ENCODE results near the gene HIF1A.

The HIF1A gene

GRCh38 chr14:61677479-61677878 is 17.8 kb upstream of the HIF1A start:
- Histone ChIP-seq H3K36me3 (ENCODE audit: control insufficient read depth in 1 of 2, insufficient read depth in 2 of 2, low read length in 2 of 2) (no peaks in the 10 kb centered on the region), H3K4me3 (ENCODE audit: low read depth in 1 of 2, low read length in 2 of 2) (no peak overlapping the region), H3K9me3 (ENCODE audit: control insufficient read depth in 1 of 2, low read length in 2 of 2) (no peaks in the 10 kb centered on the region), H3K4me1 (ENCODE audit: control insufficient read depth in 1 of 2, insufficient read depth in 2 of 2, low read length in 2 of 2) (no peaks in the 10 kb centered on the region), H3K27me3 (ENCODE audit: low read depth, low read length) (no peaks in the 10 kb centered on the region), H3K27ac (ENCODE audit: low read length) (no peak overlapping the region)

DNA sequence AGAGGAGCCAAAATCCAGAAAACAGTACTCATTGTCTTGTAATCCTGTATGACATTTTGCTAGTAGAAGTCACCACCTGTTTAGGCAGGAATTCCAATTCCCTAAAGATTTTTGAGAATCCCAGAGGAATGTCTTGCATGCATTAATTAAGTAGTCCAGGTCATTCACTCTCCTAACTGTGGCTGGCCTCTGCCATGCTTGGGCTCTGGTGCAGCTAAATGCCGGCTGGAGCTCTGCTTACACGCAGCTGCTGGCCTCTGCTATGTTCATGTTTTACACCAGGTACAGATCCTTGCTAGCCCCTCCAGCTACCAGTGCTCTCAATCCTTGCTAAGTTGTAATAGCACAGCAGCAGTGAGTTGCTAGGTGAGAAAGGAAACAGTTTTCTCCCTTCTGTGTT is 16.3 kb upstream of the HIF1A start:
- Histone ChIP-seq H3K36me3 (ENCODE audit: control insufficient read depth in 1 of 2, insufficient read depth in 2 of 2, low read length in 2 of 2) (no peaks in the 10 kb centered on the region), H3K27ac (ENCODE audit: low read length) (no peak overlapping the region), H3K4me1 (ENCODE audit: control insufficient read depth in 1 of 2, insufficient read depth in 2 of 2, low read length in 2 of 2) (no peaks in the 10 kb centered on the region)

GRCh38 chr14:61681413-61681812 is 13.9 kb upstream of the HIF1A start:
- no peaks in the 10 kb centered on the region for H3K4me1 ChIP-seq (ENCODE audit: control insufficient read depth in 1 of 2, insufficient read depth in 2 of 2, low read length in 2 of 2)
- H3K27me3 ChIP-seq (ENCODE audit: low read depth, low read length) = no peaks in the 10 kb centered on the region
- H3K9me3 ChIP-seq (ENCODE audit: control insufficient read depth in 1 of 2, low read length in 2 of 2) = no peaks in the 10 kb centered on the region
- no peaks in the 10 kb centered on the region for H3K36me3 ChIP-seq (ENCODE audit: control insufficient read depth in 1 of 2, insufficient read depth in 2 of 2, low read length in 2 of 2)
- H3K4me3 ChIP-seq (ENCODE audit: low read depth in 1 of 2, low read length in 2 of 2) = no peak overlapping the region
- H3K27ac ChIP-seq (ENCODE audit: low read length) = no peak overlapping the region

More for the DNA sequence above, 16.3 kb upstream of the HIF1A start:
- H3K27me3 ChIP-seq (ENCODE audit: low read depth, low read length) = no peaks in the 10 kb centered on the region
- H3K9me3 ChIP-seq (ENCODE audit: control insufficient read depth in 1 of 2, low read length in 2 of 2) = no peaks in the 10 kb centered on the region
- no peak overlapping the region for H3K4me3 ChIP-seq (ENCODE audit: low read depth in 1 of 2, low read length in 2 of 2)

- Histone ChIP-seq H3K36me3 (ENCODE audit: control insufficient read depth in 1 of 2, insufficient read depth in 2 of 2, low read length in 2 of 2) (no peaks in the 10 kb centered on the region), H3K4me3 (ENCODE audit: low read depth in 1 of 2, low read length in 2 of 2) (no peak overlapping the region), H3K9me3 (ENCODE audit: control insufficient read depth in 1 of 2, low read length in 2 of 2) (peaks cover 0 to 5% of the 10 kb centered on the region in 2 donors), H3K27me3 (ENCODE audit: low read depth, low read length) (no peaks in the 10 kb centered on the region), H3K27ac (ENCODE audit: low read length) (no peak overlapping the region), H3K4me1 (ENCODE audit: control insufficient read depth in 1 of 2, insufficient read depth in 2 of 2, low read length in 2 of 2) (no peaks in the 10 kb centered on the region)
These were observed 12.2 kb upstream of the HIF1A start for GRCh38 chr14:61683108-61683507.

DNA sequence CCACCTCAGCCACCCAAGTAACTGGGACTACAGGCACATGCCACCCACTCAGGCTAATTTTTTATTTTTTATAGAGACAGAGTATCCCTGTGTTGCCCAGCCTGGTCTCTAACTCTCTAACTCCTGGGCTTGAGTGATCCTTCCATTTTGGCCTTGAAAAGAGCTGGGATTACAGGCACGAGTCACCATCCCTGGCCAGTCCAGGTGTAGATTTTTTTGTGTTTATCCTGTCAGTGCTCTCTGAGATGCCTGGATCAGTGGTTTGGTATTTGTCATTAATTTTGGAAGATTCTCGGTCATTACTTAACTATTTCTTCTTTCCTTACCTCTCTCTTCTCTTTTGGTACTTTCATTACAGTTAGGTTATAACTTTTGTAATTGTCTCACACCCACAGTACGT is 5.3 kb upstream of the HIF1A start:
- H3K9me3 ChIP-seq (ENCODE audit: control insufficient read depth in 1 of 2, low read length in 2 of 2) = peaks cover 0 to 5% of the 10 kb centered on the region in 2 donors
- no peaks in the 10 kb centered on the region for H3K36me3 ChIP-seq (ENCODE audit: control insufficient read depth in 1 of 2, insufficient read depth in 2 of 2, low read length in 2 of 2)
- H3K4me3 ChIP-seq (ENCODE audit: low read depth in 1 of 2, low read length in 2 of 2) = no peak overlapping the region
- no peaks in the 10 kb centered on the region for H3K4me1 ChIP-seq (ENCODE audit: control insufficient read depth in 1 of 2, insufficient read depth in 2 of 2, low read length in 2 of 2)
- H3K27me3 ChIP-seq (ENCODE audit: low read depth, low read length) = no peaks in the 10 kb centered on the region
- H3K27ac ChIP-seq (ENCODE audit: low read length) = no peak overlapping the region

DNA sequence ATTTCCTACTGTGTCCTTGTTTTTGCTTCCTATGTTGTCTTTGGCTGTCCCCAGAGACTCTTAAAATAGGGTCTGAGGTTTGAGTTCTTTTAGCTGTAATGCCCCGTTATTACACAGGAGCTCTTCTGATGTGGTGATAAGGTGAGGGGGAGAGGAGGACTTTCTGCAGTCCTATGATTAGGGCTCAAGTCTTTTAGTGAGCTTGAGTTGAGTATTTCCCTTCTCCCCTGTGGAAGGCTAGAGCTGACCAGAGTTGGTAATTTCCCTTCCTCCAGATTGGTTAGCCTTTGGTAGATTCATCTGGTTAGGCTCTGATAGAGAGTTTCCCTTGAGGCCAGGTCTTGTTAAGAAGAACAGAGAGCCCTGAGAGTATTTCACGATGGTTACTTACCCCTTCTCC is 4.3 kb upstream of the HIF1A start:
- peaks cover 0 to 5% of the 10 kb centered on the region in 2 donors for H3K9me3 ChIP-seq (ENCODE audit: control insufficient read depth in 1 of 2, low read length in 2 of 2)
- no peaks in the 10 kb centered on the region for H3K36me3 ChIP-seq (ENCODE audit: control insufficient read depth in 1 of 2, insufficient read depth in 2 of 2, low read length in 2 of 2)
- H3K27ac ChIP-seq (ENCODE audit: low read length) = no peak overlapping the region
- no peak overlapping the region for H3K4me3 ChIP-seq (ENCODE audit: low read depth in 1 of 2, low read length in 2 of 2)
- no peaks in the 10 kb centered on the region for H3K4me1 ChIP-seq (ENCODE audit: control insufficient read depth in 1 of 2, insufficient read depth in 2 of 2, low read length in 2 of 2)
- H3K27me3 ChIP-seq (ENCODE audit: low read depth, low read length) = no peaks in the 10 kb centered on the region

GRCh38 chr14:61691495-61691894 is 3.8 kb upstream of the HIF1A start:
- Histone ChIP-seq H3K27ac (ENCODE audit: low read length) (no peak overlapping the region), H3K36me3 (ENCODE audit: control insufficient read depth in 1 of 2, insufficient read depth in 2 of 2, low read length in 2 of 2) (no peaks in the 10 kb centered on the region), H3K9me3 (ENCODE audit: control insufficient read depth in 1 of 2, low read length in 2 of 2) (peaks cover 0 to 5% of the 10 kb centered on the region in 2 donors), H3K4me3 (ENCODE audit: low read depth in 1 of 2, low read length in 2 of 2) (no peak overlapping the region), H3K27me3 (ENCODE audit: low read depth, low read length) (no peaks in the 10 kb centered on the region), H3K4me1 (ENCODE audit: control insufficient read depth in 1 of 2, insufficient read depth in 2 of 2, low read length in 2 of 2) (peaks cover 0 to 2% of the 10 kb centered on the region in 2 donors)

DNA sequence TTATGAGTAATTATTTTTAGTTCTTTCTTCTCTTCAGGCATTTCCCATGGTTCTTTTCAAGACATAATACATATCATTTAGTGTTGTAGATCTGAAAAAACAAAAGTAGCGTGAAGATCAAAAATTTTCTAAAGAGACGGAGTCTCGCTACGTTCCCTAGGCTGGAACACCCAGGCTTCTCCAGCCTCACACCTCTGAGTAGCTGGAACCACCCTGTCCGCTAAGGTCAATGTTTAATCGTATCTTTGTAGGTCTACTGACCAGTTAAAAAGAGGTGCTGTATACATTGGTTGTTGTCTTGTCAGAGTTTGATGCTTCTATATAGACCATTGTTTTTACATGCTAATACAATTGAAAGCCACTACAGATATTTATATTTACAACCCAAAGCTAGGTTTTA is 1.3 kb upstream of the HIF1A start:
- Histone ChIP-seq H3K27ac (ENCODE audit: low read length) (no peak overlapping the region), H3K36me3 (ENCODE audit: control insufficient read depth in 1 of 2, insufficient read depth in 2 of 2, low read length in 2 of 2) (peaks cover 0 to 3% of the 10 kb centered on the region in 2 donors), H3K9me3 (ENCODE audit: control insufficient read depth in 1 of 2, low read length in 2 of 2) (no peaks in the 10 kb centered on the region), H3K27me3 (ENCODE audit: low read depth, low read length) (no peaks in the 10 kb centered on the region), H3K4me1 (ENCODE audit: control insufficient read depth in 1 of 2, insufficient read depth in 2 of 2, low read length in 2 of 2) (peaks cover 0 to 17% of the 10 kb centered on the region in 2 donors), H3K4me3 (ENCODE audit: low read depth in 1 of 2, low read length in 2 of 2) (peak overlapping the region in 1 of 2 donors; percentile 86)

DNA sequence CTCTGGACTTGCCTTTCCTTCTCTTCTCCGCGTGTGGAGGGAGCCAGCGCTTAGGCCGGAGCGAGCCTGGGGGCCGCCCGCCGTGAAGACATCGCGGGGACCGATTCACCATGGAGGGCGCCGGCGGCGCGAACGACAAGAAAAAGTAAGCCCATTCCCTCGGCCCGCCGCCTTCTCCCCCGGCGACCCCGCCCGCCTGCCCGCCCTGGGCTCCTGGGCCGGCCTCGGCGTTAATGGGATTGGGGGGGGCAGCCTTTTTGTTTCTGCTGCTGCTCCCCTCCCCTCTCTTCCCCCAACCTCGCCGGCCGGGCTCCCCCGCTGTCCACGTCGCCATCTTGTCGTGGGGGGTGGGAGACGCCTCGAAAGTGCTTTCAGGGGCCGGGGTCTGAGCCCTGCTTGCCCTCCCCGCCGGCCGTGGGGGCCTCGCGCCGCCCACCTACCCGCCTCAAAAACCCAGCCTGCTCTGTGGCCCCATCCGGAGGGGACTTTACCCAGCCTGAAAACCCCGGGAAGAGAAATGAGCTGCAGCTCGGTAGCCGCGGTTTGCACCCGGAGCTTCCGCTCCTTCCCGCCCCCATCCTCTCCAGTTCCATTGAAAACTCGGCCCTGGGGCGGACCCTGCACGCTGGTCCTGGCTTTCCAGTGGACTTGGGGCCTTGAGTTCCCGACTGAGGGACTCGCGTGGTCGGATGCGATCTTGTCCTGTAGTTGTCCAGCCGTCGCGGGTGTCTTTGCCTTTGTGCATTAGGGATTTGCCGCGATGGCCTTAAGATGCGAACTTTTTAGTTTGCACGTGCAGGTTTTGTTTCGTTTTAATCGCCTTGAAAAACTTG is 598 bp downstream of the HIF1A start:
- peak overlapping the region; percentile 86 to 98 for H3K4me3 ChIP-seq (ENCODE audit: low read depth in 1 of 2, low read length in 2 of 2)
- peak overlapping the region; percentile 93 for H3K27ac ChIP-seq (ENCODE audit: low read length)
- peaks cover 0 to 24% of the 10 kb centered on the region in 2 donors for H3K4me1 ChIP-seq (ENCODE audit: control insufficient read depth in 1 of 2, insufficient read depth in 2 of 2, low read length in 2 of 2)
- no peaks in the 10 kb centered on the region for H3K9me3 ChIP-seq (ENCODE audit: control insufficient read depth in 1 of 2, low read length in 2 of 2)
- no peaks in the 10 kb centered on the region for H3K27me3 ChIP-seq (ENCODE audit: low read depth, low read length)
- H3K36me3 ChIP-seq (ENCODE audit: control insufficient read depth in 1 of 2, insufficient read depth in 2 of 2, low read length in 2 of 2) = peaks cover 0 to 5% of the 10 kb centered on the region in 2 donors

DNA sequence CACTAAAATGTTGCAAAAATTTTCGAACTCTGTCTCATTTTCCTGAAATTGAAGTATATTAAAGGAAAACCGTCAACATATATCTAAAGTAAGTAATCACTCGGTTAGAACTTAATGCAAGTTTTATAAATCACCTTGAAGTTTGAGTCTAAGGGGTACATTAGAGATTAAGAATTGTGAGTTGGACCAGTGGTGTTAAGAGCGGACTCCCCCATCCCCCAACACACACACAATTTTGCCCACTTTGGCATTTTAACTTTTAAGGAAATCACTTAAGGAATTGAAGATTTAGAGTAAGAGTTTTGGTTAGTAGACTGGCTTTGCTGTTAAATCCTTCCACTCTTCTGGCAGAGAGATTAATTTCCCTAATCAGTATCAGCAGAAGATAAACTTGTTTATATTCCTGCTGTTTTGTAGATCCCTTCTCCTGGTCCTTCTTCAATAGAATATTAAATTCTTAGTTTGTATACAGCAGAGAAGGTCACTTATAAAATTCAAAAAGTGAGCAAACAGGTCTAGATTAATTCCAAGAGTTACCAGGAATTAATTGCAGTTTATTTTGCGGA is 1.5 kb downstream of the HIF1A start:
- Histone ChIP-seq H3K36me3 (ENCODE audit: control insufficient read depth in 1 of 2, insufficient read depth in 2 of 2, low read length in 2 of 2) (peaks cover 0 to 5% of the 10 kb centered on the region in 2 donors), H3K27me3 (ENCODE audit: low read depth, low read length) (no peaks in the 10 kb centered on the region), H3K27ac (ENCODE audit: low read length) (peak overlapping the region; percentile 93), H3K9me3 (ENCODE audit: control insufficient read depth in 1 of 2, low read length in 2 of 2) (no peaks in the 10 kb centered on the region), H3K4me3 (ENCODE audit: low read depth in 1 of 2, low read length in 2 of 2) (peak overlapping the region; percentile 86 to 98), H3K4me1 (ENCODE audit: control insufficient read depth in 1 of 2, insufficient read depth in 2 of 2, low read length in 2 of 2) (peaks cover 0 to 24% of the 10 kb centered on the region in 2 donors)

DNA sequence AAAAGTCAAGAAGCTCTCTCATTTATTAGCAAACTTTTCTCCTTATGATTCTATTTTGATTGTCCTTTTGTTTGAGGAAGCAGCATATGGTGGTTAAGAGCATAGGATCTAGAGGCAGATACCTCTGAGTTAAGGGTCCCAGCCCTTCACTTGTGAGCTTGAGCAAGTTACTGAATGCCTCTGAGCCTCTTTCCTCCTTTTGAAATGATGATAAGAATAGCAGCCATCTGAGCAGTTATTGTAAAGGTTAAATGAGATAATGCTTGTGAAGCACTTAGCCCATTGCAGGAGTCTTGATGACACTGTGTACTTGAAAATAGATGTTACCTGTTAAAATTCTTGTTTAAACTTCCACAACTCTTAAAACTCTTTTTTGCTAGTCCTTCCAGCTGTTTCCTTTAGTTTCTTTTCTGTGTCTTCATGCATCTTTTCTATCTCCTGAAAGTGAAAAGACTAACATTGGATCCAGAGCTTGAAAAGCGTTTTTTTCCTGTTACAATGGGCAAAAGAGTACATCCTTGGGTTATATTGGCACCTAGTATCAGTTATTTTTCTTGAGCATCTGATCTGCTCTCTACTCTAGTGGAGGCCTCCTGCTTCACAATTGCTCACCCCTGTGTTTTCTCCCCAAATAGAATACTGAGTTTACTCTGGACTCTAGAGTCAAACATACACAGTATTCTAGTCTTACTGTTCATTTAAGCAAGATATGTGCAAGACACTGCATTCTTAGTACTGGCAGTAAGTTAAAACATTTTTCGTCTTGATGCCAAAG is 3.1 kb downstream of the HIF1A start:
- peak overlapping the region; percentile 86 to 98 for H3K4me3 ChIP-seq (ENCODE audit: low read depth in 1 of 2, low read length in 2 of 2)
- H3K36me3 ChIP-seq (ENCODE audit: control insufficient read depth in 1 of 2, insufficient read depth in 2 of 2, low read length in 2 of 2) = peaks cover 0 to 5% of the 10 kb centered on the region in 2 donors
- H3K4me1 ChIP-seq (ENCODE audit: control insufficient read depth in 1 of 2, insufficient read depth in 2 of 2, low read length in 2 of 2) = peaks cover 0 to 28% of the 10 kb centered on the region in 2 donors
- no peaks in the 10 kb centered on the region for H3K9me3 ChIP-seq (ENCODE audit: control insufficient read depth in 1 of 2, low read length in 2 of 2)
- peak overlapping the region; percentile 93 for H3K27ac ChIP-seq (ENCODE audit: low read length)
- H3K27me3 ChIP-seq (ENCODE audit: low read depth, low read length) = no peaks in the 10 kb centered on the region

Data from muscle layer of duodenum (tissue), 2 donors.